SK-N-SH (cell line): ENCODE results near the gene BMAL1.

Source experiments
- ELF1 ChIP-seq: IDR thresholded peaks from 2 replicates; pipeline ENCODE4 v1.4.0; 2012
- EP300 ChIP-seq, 2 experiments: IDR thresholded peaks; 2 replicates each; pipeline versions ENCODE4 v1.4.0 to v1.6.1; 2012; ENCODE audit warnings: borderline replicate concordance in 1 of 2, low read depth in 1 of 2, low read length in 1 of 2
- TAF1 ChIP-seq: IDR thresholded peaks from 2 replicates; pipeline ENCODE4 v1.6.1; 2012; ENCODE audit warnings: low read depth, mild to moderate bottlenecking, low read length, moderate library complexity, borderline replicate concordance
- TF ChIP-seq, protein P1 (sequence below): IDR thresholded peaks from 2 replicates; pipeline ENCODE4 v1.6.1; 2012; ENCODE audit warnings: mild to moderate bottlenecking, low read depth, low read length, moderate library complexity
- TF ChIP-seq, protein P2 (sequence below): IDR thresholded peaks from 2 replicates; pipeline ENCODE4 v1.4.0; 2012; ENCODE audit warnings: low read depth, borderline replicate concordance
- TF ChIP-seq, protein P3 (sequence below): fragments of 200-600 bp; sonication (generic); IDR thresholded peaks from 2 replicates; pipeline ENCODE4 v1.6.1; 2017; ENCODE audit warnings: antibody characterized with exemption, mild to moderate bottlenecking, moderate library complexity

DNA sequence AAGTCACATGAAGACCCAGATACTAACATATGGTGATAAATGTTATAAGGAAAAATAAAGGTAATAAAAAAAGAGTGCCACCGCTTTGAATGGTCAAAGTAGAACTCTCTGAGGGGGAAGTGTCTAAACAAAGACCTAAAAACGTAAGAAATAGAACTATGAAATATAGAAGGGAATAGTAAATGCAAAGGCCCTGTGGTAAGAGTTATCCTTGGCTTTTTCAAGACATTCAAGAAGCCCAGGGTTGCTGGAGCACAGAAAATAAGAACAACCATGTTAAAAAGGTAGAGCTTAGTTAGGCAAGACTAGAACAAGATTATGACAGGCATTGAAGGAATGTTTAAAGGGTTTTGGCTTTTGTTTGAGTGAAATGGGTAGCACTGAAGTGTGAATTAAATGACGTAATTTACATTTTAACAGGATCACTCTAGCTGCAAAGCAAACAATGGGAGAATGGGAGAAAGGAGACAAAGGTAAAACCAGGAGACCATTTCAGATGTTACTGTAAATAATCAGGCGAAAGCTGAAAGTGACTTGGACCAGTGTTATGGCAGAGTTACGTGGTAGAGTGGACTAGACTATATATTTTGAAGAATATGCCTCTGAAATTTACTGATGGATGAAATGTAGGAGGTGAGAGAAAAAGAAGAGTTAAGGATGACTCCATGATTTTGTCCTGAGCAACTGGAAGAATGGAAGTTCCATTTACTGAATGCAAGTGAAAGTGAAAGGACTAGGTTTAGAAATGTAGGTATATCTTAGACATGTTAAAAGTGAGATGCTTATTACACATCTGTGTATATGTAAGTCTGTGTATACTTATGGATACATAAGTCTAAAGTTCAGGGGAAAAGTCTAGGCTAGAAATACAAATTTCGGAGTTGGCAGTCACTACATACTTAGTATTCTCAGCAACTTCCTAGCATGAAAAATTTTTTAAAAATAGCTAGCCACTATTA is 156.9 kb downstream of the BMAL1 start:
- TF ChIP-seq, protein P1, sequence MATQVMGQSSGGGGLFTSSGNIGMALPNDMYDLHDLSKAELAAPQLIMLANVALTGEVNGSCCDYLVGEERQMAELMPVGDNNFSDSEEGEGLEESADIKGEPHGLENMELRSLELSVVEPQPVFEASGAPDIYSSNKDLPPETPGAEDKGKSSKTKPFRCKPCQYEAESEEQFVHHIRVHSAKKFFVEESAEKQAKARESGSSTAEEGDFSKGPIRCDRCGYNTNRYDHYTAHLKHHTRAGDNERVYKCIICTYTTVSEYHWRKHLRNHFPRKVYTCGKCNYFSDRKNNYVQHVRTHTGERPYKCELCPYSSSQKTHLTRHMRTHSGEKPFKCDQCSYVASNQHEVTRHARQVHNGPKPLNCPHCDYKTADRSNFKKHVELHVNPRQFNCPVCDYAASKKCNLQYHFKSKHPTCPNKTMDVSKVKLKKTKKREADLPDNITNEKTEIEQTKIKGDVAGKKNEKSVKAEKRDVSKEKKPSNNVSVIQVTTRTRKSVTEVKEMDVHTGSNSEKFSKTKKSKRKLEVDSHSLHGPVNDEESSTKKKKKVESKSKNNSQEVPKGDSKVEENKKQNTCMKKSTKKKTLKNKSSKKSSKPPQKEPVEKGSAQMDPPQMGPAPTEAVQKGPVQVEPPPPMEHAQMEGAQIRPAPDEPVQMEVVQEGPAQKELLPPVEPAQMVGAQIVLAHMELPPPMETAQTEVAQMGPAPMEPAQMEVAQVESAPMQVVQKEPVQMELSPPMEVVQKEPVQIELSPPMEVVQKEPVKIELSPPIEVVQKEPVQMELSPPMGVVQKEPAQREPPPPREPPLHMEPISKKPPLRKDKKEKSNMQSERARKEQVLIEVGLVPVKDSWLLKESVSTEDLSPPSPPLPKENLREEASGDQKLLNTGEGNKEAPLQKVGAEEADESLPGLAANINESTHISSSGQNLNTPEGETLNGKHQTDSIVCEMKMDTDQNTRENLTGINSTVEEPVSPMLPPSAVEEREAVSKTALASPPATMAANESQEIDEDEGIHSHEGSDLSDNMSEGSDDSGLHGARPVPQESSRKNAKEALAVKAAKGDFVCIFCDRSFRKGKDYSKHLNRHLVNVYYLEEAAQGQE: no peak
- TF ChIP-seq, protein P2, sequence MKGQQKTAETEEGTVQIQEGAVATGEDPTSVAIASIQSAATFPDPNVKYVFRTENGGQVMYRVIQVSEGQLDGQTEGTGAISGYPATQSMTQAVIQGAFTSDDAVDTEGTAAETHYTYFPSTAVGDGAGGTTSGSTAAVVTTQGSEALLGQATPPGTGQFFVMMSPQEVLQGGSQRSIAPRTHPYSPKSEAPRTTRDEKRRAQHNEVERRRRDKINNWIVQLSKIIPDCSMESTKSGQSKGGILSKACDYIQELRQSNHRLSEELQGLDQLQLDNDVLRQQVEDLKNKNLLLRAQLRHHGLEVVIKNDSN: no peak
- TF ChIP-seq ELF1 (no peak), TAF1 (no peak), EP300 (IDR thresholded peaks at IDR 0.05; ENCODE audit: borderline replicate concordance in 1 of 2, low read depth in 1 of 2, low read length in 1 of 2) (no peak)
- TF ChIP-seq, protein P3, sequence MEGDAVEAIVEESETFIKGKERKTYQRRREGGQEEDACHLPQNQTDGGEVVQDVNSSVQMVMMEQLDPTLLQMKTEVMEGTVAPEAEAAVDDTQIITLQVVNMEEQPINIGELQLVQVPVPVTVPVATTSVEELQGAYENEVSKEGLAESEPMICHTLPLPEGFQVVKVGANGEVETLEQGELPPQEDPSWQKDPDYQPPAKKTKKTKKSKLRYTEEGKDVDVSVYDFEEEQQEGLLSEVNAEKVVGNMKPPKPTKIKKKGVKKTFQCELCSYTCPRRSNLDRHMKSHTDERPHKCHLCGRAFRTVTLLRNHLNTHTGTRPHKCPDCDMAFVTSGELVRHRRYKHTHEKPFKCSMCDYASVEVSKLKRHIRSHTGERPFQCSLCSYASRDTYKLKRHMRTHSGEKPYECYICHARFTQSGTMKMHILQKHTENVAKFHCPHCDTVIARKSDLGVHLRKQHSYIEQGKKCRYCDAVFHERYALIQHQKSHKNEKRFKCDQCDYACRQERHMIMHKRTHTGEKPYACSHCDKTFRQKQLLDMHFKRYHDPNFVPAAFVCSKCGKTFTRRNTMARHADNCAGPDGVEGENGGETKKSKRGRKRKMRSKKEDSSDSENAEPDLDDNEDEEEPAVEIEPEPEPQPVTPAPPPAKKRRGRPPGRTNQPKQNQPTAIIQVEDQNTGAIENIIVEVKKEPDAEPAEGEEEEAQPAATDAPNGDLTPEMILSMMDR: no peak
